ENCODE data around the gene SLC1A7. TPM values are rescaled to one million over a fixed set of nuclear protein-coding genes. Genes with fewer than 3 reads are reported as not detected.

SLC1A7 gene
- total RNA-seq, 1 donor from 2014 or later = not detected

- FAIRE-seq (no peak), DNase-seq (ENCODE audit: low read depth) (no peak)
- Histone ChIP-seq H3K4me3 (ENCODE audit: low read depth, low read length) (no peak overlapping the region), H3K27me3 (ENCODE audit: control insufficient read depth, insufficient read depth, low read length) (no peaks in the 10 kb centered on the region), H3K36me3 (ENCODE audit: control insufficient read depth, insufficient read depth, low read length) (no peaks in the 10 kb centered on the region)
- TF ChIP-seq, protein P1, sequence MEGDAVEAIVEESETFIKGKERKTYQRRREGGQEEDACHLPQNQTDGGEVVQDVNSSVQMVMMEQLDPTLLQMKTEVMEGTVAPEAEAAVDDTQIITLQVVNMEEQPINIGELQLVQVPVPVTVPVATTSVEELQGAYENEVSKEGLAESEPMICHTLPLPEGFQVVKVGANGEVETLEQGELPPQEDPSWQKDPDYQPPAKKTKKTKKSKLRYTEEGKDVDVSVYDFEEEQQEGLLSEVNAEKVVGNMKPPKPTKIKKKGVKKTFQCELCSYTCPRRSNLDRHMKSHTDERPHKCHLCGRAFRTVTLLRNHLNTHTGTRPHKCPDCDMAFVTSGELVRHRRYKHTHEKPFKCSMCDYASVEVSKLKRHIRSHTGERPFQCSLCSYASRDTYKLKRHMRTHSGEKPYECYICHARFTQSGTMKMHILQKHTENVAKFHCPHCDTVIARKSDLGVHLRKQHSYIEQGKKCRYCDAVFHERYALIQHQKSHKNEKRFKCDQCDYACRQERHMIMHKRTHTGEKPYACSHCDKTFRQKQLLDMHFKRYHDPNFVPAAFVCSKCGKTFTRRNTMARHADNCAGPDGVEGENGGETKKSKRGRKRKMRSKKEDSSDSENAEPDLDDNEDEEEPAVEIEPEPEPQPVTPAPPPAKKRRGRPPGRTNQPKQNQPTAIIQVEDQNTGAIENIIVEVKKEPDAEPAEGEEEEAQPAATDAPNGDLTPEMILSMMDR (IDR thresholded peaks at IDR 0.05; ENCODE audit: insufficient read depth, low read length, severe bottlenecking) = no peak
Observed at GRCh38 chr1:53116307-53116810, 26.1 kb downstream of the SLC1A7 start.

DNA sequence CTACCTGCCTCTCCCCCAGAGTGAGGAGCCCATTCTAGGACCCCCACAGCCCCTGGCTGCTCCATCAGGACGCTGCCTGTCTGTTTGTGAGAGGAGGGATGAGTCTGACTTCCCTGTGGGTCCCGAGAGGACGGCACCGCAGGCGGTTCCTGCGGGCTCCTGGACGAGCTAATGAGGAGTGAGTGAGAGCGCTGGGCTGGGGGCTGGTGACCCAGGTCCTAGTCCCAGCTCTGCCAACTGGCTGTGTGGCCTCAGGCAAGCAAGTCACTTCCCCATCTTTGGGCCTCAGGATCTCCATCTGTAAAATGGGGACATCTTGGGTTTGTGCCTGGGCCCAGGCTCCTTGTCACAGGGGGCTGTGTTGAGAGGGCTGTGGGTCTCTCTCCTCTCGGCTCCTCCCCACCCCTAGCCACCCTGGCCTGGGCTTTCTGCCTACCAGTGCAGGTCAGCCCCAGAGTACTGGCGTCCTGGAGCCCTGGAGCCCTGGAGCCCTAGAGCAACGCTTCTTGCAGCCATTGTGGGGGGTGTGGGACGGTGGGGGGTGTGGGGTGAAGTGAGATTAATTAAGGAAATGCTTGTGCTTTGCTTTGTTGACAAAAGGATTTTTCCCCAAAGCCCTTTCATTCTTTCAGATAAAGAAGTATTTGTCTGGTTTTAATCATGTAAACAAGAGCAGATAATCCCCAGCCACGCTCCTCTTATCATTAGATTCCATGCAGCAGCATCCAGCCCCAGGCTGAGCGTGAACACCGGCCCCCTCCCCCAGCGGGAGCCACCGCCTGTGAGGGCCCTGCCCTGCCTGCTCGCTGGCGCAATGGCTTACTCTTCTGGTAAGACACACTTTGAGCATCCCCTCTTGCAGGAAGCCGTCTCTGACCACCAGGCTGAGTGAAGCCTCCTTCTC, 26.8 kb downstream of the SLC1A7 start:
- TF ChIP-seq, protein P1 (IDR thresholded peaks at IDR 0.05; ENCODE audit: insufficient read depth, low read length, severe bottlenecking) = no peak
- DNase-seq (ENCODE audit: low read depth) (no peak), FAIRE-seq (no peak)
- Histone ChIP-seq H3K27me3 (ENCODE audit: control insufficient read depth, insufficient read depth, low read length) (no peaks in the 10 kb centered on the region), H3K36me3 (ENCODE audit: control insufficient read depth, insufficient read depth, low read length) (no peaks in the 10 kb centered on the region), H3K4me3 (ENCODE audit: low read depth, low read length) (no peak overlapping the region)

DNA sequence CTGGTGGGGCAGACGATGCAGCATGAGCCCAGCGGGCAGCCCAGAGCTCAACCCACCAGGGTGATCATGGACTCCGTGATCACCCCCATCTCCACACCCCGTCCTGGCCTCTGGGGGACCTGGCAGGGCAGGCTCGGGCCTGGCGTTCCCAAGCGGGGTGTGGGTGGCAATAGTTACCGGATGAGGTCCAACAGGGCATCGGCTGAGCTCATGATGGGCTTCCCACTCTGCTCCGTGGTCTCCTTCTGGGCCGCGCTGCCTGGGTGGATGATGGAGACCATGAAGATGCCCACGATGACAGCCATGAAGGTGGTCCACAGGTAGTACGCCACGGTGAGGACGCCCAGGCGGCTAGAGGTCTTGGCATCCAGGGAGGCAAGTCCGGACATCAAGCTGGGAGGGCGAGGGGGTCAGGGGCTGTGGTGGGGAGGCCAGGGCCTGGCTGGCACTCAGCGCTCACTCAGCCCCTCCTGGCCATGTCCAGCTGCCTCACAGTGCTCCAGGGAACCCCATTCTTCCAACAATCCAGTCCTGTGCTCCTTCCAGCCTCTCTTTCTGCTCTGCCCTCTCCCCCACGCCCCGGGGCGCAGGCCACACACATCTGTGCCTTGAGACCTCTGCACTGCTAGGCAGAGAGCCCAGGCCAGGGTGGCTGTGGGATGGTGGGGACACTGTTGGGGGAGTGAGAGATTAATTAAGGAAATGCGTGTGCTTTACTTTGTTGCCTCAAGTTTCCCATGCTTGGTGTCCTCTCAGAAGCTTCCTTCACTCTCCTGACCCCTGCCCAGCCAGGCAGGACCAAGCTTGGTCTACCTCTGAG, 27.6 kb downstream of the SLC1A7 start:
- DNase-seq (ENCODE audit: low read depth) (no peak), FAIRE-seq (no peak)
- TF ChIP-seq, protein P1 (IDR thresholded peaks at IDR 0.05; ENCODE audit: insufficient read depth, low read length, severe bottlenecking) = no peak
- H3K27me3 ChIP-seq (ENCODE audit: control insufficient read depth, insufficient read depth, low read length) = no peaks in the 10 kb centered on the region
- no peak overlapping the region for H3K4me3 ChIP-seq (ENCODE audit: low read depth, low read length)
- H3K36me3 ChIP-seq (ENCODE audit: control insufficient read depth, insufficient read depth, low read length) = no peaks in the 10 kb centered on the region

DNA sequence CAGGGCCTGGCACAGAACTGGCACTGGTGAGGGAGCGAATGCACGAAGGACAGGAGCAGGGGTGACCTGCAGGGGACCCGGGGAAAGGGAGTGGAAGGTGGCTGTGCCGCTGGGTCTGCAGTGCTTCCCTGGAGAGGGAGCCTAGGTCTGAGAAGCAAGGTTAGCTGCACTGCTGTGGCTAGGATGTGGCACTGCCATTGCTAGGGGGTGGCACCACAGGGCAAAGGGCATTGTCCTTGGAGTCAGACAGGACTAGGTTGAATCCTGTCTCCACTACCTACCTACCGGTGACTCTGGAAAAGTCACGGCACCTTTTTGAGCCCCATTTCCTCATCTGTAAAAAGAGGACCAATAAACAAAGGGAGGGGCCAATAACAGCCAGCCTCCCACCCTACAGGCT, 28.3 kb downstream of the SLC1A7 start:
- TF ChIP-seq, protein P1 (IDR thresholded peaks at IDR 0.05; ENCODE audit: insufficient read depth, low read length, severe bottlenecking) = no peak
- DNase-seq (ENCODE audit: low read depth) (no peak), FAIRE-seq (no peak)
- Histone ChIP-seq H3K27me3 (ENCODE audit: control insufficient read depth, insufficient read depth, low read length) (no peaks in the 10 kb centered on the region), H3K36me3 (ENCODE audit: control insufficient read depth, insufficient read depth, low read length) (no peaks in the 10 kb centered on the region), H3K4me3 (ENCODE audit: low read depth, low read length) (no peak overlapping the region)

GRCh38 chr1:53112861-53113260, 29.6 kb downstream of the SLC1A7 start:
- DNase-seq (ENCODE audit: low read depth) (no peak), FAIRE-seq (no peak)
- Histone ChIP-seq H3K4me3 (ENCODE audit: low read depth, low read length) (no peak overlapping the region), H3K27me3 (ENCODE audit: control insufficient read depth, insufficient read depth, low read length) (no peaks in the 10 kb centered on the region), H3K36me3 (ENCODE audit: control insufficient read depth, insufficient read depth, low read length) (no peaks in the 10 kb centered on the region)
- TF ChIP-seq, protein P1 (IDR thresholded peaks at IDR 0.05; ENCODE audit: insufficient read depth, low read length, severe bottlenecking) = no peak
